GM18873 (cell line): ENCODE data around the gene KLC4.
"Not testable (repeated sequence)": the region's sequence is repeated elsewhere in the genome, so short reads cannot be mapped to it uniquely, and the experiment has no call there.

ENCODE experiments used
- ATAC-seq: cut with Tn5 transposase; IDR thresholded peaks from one replicate; pipeline ENCODE4 v1.9.1; 2021; ENCODE audit warnings: mild to moderate bottlenecking, moderate library complexity, moderate number of reproducible peaks; ENCODE audit not compliant: unreplicated experiment, low FRiP score

KLC4 gene

DNA sequence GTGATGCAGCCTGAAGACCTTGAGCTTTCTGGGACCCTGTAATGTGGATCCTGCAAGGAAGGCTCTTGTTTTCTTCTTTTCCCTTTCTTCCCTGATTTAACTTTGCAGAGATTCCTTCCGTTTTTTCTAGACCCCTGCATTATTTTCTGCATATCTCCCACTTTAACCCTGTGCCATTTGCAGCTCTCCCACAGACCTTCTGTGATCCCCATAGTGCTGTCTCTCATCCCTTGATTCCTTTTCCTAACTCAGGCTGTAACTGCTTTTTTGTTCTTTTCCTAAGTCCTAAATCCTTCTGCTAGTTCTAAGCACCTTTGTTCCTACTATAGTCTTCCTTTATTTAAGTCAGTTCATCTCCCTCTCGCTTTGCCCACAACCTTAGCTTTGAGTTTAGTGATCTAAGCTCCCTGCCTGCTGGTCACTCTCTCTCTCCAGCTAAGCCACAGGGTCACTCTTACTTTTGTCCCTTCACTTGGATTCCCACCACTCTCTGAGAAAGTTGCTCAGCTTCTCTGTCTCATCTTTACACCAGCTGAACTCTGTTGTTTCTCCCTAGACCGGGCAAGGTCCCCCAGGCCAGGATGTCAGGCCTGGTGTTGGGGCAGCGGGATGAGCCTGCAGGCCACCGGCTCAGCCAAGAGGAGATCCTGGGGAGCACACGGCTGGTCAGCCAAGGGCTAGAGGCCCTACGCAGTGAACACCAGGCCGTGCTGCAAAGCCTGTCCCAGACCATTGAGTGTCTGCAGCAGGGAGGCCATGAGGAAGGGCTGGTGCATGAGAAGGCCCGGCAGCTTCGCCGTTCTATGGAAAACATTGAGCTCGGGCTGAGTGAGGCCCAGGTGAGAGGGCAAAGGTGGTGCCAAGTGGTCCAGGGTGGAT is 1.6 kb downstream of the KLC4 start:
- ATAC-seq = no peak

DNA sequence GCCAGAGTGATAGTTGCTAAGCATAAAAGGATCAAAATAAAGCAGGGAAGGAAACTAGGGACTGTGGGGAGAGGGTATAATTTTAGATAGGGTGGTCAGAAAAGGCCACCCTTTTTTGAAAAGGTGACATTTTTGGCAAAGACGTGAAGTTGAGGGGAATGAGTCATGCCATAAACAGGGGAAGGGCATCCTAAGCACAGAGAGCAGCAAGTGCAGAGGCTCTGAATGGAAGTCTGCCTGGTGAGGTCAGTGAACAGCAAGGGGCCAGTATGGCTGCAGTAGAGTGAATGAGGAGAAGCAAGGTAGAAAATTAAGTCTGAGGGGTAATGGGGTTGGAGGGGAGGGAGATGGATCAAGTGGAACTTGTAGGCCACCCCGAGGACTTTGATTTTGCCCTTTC is 2.4 kb downstream of the KLC4 start:
- ATAC-seq = no peak

DNA sequence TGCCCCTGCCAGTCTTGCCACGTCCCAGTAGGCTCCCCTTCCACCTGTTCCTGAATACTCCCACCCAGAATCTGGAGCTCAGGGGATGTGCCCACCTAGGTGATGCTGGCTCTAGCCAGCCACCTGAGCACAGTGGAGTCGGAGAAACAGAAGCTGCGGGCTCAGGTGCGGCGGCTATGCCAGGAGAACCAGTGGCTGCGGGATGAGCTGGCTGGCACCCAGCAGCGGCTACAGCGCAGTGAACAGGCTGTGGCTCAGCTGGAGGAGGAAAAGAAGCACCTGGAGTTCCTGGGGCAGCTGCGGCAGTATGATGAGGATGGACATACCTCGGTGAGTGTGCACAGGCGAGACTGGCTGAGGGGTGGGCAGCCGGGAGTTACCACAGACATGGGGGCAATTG is 3.4 kb downstream of the KLC4 start:
- no peak for ATAC-seq

DNA sequence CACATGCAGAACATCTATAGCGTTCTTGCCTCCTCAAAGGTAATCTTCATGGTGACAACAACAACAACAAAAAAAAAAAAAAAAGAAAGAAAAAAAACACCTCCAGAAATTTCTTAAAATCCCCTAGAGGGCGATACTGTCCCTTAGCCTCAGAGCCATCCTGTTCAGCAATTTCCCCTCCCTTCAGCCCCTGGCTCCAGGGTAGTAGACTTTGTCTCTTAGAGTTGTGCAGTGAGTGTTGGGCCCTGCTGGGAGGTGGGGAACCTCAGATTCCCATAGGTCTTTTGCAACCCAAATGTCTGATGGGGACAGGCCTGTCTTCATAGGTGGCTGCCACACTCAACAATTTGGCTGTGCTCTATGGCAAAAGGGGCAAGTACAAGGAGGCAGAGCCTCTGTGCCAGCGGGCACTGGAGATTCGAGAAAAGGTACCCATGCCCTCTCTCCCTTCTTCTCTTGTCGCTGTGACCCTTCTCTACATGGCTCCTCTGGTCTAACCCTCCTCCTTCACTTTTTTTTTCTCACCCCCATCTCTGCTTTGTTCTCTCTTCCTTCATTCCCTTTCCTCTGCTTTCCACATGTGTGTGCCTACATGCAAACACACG is 10.7 kb downstream of the KLC4 start:
- no peak for ATAC-seq

DNA sequence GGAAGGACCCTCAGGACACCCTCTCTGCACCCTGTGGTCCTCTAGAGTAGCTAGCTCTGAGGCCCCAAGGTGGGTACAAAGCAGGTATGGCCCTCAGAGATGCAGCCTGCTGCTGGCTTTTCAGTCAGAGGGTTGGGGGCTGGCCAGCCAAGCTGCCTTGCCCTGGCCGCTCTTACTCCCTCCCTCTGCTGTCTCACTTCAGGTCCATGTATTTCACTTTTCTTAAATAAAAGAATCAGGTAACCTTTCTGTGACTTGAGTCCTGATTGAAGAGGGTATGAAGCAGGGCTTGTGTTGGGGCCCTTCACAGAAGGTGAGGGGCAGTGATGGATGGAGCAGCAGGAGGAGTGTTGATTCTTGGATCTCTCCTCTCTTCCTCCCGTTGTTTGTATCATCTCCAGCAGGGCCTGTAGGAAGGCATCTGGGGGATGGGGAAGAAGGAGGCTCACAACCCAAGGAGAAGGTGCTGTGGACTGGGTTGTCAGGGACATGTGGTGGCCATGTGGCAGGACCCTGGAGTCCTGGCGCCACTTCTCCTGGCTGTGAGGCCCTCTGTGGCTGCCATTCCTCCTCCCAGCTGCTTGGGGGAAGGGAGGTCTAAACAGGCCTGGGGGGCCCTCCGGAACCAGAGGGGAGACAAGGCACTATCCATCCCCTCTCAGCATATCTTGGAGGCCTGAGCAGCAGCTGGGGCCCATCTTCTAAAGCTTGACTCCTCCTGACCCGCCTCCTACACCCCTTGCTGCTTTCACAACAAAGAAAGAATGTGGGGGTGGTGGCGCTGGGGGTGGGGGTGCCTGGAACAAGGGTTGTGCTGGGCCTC is 15.6 kb downstream of the KLC4 start:
- no peak for ATAC-seq

DNA sequence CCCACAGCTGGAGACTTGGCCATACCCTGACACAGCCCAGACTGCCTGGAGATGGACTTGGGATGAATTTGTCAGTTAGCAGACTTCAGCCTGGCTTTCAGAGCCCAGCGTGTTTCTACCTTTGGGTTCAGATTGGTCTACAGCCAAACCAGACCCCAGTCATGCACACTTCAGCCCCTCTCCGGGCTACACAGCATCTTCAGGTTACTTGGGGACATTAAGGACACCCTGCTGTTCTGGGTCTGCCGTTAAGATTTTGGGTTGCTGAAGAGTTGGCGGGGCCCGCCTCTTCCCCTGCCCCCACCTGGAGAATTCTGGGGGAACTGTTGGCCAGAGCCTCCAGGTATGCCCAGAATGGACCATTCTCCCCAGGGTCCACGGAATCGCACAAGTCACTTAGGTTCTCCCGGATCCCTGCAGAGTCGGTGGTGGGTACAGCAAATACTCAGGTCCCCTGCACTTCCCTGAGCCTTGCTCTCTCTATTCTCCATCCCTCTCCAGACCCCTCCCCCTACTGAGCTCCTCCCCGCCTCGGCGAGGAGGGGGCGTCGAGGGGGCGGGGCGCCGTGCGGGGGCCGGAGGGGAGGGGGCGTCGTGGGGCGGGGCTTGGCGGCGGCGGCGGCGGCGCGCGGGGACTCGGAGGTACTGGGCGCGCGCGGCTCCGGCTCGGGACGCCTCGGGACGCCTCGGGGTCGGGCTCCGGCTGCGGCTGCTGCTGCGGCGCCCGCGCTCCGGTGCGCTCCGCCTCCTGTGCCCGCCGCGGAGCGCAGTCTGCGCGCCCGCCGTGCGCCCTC is 16.4 kb downstream of the KLC4 start, which contains the start of gene PTK7:
Gene PTK7, plus strand, starts transcription at position 645 of the 794 bp plus-strand sequence. CDS start 175 bp downstream, outside the sequence.
- ATAC-seq = no peak

DNA sequence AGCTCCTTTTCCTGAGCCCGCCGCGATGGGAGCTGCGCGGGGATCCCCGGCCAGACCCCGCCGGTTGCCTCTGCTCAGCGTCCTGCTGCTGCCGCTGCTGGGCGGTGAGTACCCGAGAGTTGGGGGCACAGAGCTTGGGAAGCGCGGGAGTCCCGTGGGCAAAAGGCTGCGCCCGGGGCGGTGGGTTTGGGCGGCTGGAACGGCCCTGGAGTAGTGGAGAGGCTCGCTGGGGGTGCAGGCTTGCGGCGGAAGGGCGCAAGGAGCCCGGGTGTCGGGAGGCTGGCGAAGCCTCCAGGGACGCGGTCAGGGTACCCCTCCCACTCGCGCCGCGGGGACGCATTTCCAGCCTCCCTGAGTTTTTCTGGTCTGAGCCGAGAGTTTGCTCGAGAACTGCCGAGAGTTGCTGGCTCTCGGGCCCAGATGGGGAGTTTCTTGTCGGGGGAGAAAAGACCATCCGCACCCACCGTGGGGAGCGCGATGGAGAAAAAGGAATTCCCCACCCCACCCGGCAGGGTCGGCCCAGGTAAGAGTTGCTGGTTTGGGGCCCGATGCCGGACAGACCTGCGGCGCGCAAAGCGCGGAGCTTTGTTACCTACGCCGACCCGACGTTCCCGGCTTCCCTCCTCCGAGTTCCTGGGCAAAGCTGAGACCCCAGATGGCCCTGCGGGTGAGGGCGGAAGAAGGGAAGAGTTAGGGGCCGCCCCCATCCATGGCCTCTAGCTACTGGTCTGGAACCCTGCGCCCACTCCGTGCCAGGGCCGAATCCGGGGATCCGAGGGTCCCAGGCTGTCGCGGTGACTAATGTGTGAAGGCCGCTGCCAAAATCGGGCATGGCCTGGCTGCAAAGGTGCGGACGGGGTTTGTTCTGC is 17.3 kb downstream of the KLC4 start:
- ATAC-seq = no peak

DNA sequence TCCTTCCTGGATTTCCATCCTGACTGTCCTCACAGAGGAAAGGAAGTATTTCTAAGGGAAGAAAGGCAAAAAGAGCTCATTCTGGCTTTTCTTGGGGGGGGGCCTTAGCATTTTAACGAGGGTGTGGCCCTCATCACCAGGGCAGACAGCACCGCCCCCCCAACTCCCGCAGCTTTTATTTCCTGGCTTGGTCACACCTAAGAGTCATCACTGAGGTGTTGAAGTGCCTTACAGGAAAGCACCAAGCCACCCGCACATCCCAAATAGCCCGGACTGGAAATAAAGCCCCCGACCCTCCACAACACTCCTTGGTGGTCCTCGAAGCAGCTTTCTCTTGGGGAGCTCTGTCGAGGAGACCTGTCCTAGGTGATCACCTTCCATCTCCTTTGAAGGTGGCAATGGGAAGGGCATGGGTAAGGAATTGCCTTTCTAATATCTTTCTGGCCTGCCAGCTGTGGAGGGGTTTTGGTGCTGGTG is 17.9 kb downstream of the KLC4 start:
- ATAC-seq = no peak

DNA sequence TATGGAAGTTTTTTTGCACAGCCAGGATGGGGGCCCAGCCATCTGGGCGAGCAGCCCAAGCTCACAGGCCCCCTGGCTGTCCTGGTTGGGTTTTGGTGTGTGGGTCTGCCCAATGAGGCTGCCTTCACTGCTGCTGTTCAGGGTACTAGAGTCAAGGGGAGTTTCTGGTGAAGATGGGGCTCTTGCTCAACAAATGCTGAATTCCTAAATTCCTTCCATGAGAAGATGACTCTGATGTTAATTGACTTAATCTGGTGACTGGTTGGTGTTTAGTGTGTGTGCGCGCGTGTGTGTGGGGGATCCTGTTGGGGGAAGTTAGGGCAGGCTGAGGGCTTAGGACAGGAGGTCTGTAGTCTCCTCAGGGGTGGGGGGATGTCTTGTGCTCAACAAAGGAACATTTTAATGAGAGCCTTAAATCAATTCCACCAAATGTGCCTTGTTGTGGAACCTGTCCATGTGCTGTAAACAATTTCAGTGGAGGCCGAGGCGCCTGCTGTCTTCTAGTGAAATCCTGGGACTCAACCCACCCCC is 18.6 kb downstream of the KLC4 start:
- ATAC-seq = no peak

DNA sequence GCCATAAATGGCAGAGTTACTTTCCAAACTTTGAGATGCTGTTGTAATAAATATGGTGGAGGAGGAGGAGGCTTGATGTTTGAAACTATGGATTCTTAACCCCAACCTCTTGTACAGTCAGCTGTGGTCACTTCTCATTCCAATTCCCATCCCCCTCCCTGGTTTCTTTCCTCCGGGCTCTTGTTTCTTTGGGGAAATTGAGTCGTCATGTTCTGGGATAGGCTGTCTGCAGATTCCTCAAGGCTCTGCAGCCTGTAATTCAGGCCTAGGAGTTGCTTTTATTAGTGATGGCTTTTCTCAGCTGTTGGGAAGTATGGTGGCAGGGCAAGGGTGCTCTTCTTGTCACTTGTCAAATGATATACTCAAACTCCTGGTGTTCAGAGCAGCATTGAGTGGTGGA is 19.3 kb downstream of the KLC4 start:
- ATAC-seq = no peak

DNA sequence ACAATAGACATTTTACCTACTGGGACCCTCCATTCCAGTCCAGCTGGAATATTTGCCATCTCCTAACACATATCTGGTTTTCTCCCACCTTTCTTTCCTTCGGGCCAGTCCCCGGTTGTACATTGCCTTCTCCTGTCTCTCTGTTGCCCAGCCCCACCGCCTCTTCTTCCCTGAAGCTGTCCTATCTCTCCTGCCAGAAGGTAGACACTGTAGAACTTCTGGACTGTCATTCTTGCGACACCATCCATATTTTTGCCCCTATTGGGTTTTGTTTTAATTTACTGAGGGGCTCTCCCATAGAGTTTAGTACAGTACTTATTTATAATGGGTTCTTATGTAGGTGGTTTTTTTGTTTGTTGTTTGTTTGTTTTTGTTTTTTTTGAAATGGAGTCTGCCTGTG is 21.6 kb downstream of the KLC4 start:
- no peak for ATAC-seq

DNA sequence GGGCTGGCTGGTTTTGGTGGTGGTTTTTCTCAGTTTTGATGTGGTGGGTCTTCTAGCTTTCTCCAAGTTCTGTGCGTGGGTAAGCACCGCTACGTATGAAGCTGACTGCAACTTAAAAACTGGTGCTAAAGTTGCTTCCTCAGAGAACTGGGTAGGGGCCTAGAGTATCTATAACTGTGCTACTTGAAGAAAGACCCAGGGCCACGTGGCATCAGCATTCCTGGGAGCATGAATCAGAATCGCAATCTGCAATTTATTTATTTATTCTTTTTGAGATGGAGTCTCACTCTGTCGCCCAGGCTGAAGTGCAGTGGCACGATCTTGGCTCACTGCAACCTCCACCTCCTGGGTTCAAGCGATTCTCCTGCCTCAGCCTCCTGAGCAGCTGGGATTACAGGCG is 22.5 kb downstream of the KLC4 start:
- ATAC-seq = not testable (repeated sequence)

DNA sequence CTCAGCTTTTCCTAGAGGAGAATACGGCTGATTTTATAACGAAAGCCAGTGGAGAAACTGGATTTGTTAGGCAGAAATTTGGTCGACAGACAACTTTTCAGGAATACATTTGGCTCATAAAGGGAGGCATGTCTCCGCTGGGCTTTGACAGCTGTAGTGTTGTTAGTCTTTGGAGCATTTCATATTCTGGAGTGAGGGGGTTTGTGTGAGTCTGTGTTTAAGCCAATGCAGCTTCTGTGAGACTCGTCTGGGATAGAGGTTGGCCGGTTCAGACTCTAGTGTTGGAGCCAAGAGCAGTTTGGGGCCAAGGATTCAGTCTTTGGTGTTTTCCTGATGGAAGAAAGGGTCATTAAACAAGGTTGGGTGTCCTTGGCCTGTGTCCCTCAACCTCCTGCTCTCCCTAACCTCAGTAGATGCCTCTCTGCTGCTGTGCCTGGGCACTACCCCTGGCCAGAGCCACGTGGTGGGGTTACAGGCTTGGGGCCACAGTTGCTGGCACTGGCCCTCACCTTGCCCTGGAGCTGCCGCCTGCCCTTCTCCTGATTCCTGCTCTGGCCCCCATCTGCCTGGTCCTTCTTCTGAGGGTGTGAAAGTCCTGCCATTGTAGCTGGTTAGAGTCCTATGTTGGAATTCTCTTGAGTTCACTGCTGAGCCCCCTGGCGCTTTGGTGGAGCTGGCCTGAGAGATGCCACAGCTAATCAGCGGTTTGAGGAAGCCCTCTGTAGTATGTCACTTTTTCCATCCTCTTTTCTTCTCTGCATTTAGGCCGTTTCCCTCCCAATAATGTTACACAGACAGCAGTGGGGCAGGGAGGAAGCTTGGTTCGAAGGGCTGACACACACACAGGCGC is 23.6 kb downstream of the KLC4 start:
- ATAC-seq = no peak

DNA sequence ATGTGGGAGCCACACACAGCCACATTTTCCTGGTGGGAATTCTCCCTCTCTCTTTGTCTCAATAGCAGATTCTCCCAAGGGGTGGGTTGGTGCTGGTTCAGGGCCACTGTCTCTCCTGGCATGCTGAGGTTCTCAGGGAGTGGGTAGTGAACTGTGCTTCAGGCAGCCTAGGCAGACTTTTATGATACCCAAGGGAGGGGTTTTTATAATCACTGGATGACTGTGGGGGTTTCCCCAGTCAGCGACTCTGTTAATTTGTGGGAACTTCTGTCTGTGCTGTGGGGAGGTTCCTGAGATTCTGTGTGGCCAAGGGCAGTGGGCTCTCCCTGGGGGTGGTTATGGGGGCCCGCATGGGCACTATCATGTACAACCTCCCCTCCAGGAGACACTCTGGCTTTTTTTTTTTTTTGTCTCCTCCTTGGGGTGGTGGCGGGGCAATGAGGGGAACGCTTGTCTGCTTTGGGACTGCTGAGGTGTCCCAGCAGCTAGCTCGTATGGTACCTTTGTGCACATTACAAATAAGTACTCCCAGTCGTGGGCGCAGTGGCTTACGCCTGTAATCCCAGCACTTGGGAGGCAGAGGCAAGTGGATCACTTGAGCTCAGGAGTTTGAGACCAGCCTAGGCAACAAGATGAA is 26.7 kb downstream of the KLC4 start:
- no peak for ATAC-seq

DNA sequence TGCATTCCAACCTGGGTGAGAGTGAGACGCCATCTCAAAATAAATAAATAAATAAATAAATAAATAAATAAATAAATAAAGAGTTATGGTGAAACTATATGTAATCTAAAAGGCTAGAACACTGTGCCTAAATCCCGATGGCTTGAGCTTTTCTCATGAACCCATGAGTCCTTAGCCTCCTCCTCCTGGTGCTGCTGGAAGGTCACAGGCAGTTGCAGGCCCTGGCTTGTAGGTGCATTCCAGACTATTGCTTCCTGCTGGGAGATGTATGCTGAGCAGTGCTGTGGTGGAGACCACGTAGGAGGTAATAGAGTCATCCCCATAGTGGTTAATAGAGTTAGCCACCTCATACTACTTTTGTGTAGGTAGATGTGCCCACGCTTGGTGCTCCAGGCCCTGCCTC is 29.2 kb downstream of the KLC4 start:
- ATAC-seq = no peak

DNA sequence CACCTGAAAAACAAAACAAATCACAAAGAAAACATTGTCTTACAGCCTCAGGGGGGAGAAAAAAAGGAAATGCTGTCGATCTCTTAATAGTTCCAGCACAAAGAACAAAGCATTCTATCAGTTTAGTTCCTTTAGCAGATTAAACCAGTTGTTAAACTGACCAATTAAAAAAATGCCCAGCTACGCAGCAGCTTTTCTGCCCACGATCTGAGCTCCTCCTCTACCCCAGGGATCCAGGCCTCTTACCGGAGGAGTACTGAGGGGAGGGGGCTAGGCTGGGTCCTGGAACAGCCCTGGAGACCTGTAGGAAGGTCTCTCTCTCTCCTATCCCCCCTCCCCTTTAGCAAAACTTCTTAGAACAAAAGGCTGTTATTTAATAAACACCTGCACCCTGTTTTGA is 30.0 kb downstream of the KLC4 start:
- ATAC-seq = no peak

DNA sequence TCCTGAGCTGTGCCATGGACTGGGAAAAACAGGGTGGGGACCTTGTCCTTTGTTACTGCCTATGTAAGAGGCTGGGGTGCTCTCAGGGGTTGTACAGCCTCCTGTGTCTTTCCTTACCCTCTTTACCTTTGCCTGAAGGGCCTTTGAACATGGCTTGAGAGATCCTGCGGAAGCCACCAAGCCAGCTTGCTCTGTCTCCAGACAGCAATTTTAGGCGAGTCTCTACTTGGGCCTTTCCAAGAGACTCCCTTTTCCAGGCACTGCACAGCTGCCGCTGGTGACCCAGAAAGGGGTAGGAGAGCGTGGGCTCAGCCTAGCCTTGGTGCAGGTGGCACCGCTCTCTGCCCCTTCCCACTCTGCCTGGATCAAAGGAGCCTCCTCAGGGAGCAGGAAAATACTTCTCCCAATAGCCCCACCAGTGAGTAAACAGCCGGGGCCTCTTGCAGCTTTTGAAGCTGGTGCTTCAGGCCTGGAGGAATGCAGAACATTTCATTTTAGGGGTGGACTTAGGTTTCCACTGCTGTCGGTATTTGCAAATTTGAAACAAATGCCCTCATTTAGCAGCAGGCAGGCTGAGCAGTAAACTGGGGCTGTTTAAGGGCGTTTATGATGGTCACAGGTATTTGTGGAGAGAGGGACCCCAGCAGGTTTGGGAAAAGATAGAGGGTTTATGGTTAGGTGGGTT is 30.6 kb downstream of the KLC4 start:
- ATAC-seq = no peak
